ENCODE results near the gene MRPL44. TPM values are rescaled to one million over a fixed set of nuclear protein-coding genes. Genes with fewer than 3 reads are reported as not detected.

The MRPL44 gene
- total and polyA plus RNA-seq, 2 experiments from 2014 or later: 24.1 to 34.9 TPM

DNA sequence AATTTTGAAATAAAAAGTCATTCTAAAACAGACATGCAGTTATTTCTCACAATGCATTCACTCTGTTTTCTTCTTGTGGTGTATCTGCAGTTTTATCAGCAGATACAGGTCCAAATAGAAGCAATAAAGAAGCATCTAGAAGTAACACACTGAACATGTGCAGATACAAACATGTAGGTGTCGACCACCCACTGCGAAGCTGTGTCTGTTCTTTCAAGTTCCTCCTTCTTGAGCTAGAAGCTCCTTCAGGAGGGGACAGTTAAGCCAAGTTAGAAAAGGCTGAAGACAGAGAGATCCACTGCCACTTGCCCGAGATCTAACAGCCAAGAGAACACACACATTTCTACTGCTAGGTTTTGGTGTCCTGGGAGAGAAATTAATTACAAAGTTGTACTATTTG lies 42.2 kb upstream of the MRPL44 start:
- Histone ChIP-seq H3K27ac (no peak overlapping the region), H3K36me3 (ENCODE audit: low read depth) (peaks cover 23% of the 10 kb centered on the region), H3K9me3 (ENCODE audit: low read depth) (no peaks in the 10 kb centered on the region), H3F3A (ENCODE audit: insufficient read depth) (no peaks in the 10 kb centered on the region), H3K79me2 (ENCODE audit: insufficient read depth) (peaks cover 93% of the 10 kb centered on the region), H3K27me3 (replicated peaks; ENCODE audit: insufficient read depth) (no peaks in the 10 kb centered on the region), H4K20me1 (ENCODE audit: insufficient read depth) (no peaks in the 10 kb centered on the region; the same call in 1 of the 2 replicates), H3K4me2 (ENCODE audit: unreplicated experiment) (no peak overlapping the region), H3K9ac (no peak overlapping the region), H3K4me3 (no peak overlapping the region), H2AFZ (no peak overlapping the region), H3K4me1 (ENCODE audit: insufficient read depth) (no peaks in the 10 kb centered on the region), H3K9me2 (ENCODE audit: insufficient read depth) (no peaks in the 10 kb centered on the region)
- no peak for DNase-seq
- in situ Hi-C loops (cut with MboI): no loop called here
- no peak for TF ChIP-seq EZH2 (IDR thresholded peaks at IDR 0.05; ENCODE audit: insufficient read depth, poor library complexity, severe bottlenecking)
- no peak for TF ChIP-seq EZH2phosphoT487 (IDR thresholded peaks at IDR 0.05; ENCODE audit: insufficient read depth, low read depth)
- 85 to 91% methylated on average over 3 of the region's 3 CpGs for WGBS, 2 experiments (ENCODE audit: low coverage in 1 of 2, low lambda C conversion rate in 2 of 2, missing lambda C conversion rate in 2 of 2)

DNA sequence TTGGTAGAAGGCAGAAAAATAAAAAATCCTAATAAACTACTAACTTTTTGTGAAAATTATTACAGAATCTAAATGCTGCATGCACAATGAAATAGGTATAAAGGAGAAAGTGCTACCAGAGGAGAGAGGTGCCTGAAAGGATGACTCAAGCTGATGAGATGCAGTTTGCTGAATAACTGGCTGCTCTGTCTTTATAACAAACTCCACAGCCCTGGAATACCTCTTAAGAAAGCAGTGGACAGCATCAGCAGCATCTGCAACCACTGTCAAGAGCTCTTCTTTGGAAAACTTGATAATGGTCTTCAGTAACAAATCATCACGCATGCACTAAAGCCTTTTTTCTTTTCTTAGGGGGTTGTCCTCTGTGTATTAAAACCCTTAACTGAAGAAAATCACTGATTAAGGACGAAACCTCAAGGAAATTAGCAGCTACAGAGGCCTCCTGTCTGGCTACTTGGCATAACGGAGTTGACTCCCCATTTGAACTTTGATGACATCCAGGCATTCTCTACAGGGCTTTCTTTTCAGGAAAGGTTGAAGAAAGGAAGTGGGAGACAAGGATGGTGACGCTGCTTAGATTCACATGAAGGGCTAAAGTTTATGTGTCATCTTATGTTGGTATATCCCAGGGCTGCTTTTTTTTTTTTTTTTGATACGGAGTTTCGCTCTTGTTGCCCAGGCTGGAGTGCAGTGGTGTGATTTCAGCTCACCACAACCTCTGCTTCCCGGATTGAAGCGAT lies 40.9 kb upstream of the MRPL44 start:
- Histone ChIP-seq H3K36me3 (ENCODE audit: low read depth) (peaks cover 19% of the 10 kb centered on the region), H3K4me1 (ENCODE audit: insufficient read depth) (no peaks in the 10 kb centered on the region), H3K4me3 (no peak overlapping the region), H3K9me2 (ENCODE audit: insufficient read depth) (no peaks in the 10 kb centered on the region), H3K27me3 (replicated peaks; ENCODE audit: insufficient read depth) (no peaks in the 10 kb centered on the region), H3K9me3 (ENCODE audit: low read depth) (no peaks in the 10 kb centered on the region), H4K20me1 (ENCODE audit: insufficient read depth) (peaks cover 3% of the 10 kb centered on the region; the same call in 1 of the 2 replicates), H2AFZ (no peak overlapping the region), H3K4me2 (ENCODE audit: unreplicated experiment) (no peak overlapping the region), H3K79me2 (ENCODE audit: insufficient read depth) (peaks cover 94% of the 10 kb centered on the region), H3K9ac (no peak overlapping the region), H3F3A (ENCODE audit: insufficient read depth) (no peaks in the 10 kb centered on the region), H3K27ac (no peak overlapping the region)
- 90 to 95% methylated on average over 8 of the region's 8 CpGs for WGBS, 2 experiments (ENCODE audit: low coverage in 1 of 2, low lambda C conversion rate in 2 of 2, missing lambda C conversion rate in 2 of 2)
- in situ Hi-C loops (cut with MboI): no loop called here
- TF ChIP-seq EZH2phosphoT487 (IDR thresholded peaks at IDR 0.05; ENCODE audit: insufficient read depth, low read depth) (no peak), EZH2 (IDR thresholded peaks at IDR 0.05; ENCODE audit: insufficient read depth, poor library complexity, severe bottlenecking) (no peak)
- DNase-seq: peak; percentile 19

GRCh38 chr2:223918671-223919134 lies 38.6 kb upstream of the MRPL44 start:
- Histone ChIP-seq H3K27me3 (replicated peaks; ENCODE audit: insufficient read depth) (no peaks in the 10 kb centered on the region), H3K9me2 (ENCODE audit: insufficient read depth) (no peaks in the 10 kb centered on the region), H4K20me1 (ENCODE audit: insufficient read depth) (peaks cover 3% of the 10 kb centered on the region; the same call in 1 of the 2 replicates), H3K4me2 (ENCODE audit: unreplicated experiment) (no peak overlapping the region), H3K79me2 (ENCODE audit: insufficient read depth) (peaks cover 95% of the 10 kb centered on the region), H3K9ac (no peak overlapping the region), H3K36me3 (ENCODE audit: low read depth) (peaks cover 13% of the 10 kb centered on the region), H3K4me3 (no peak overlapping the region), H2AFZ (no peak overlapping the region), H3K4me1 (ENCODE audit: insufficient read depth) (peaks cover 1% of the 10 kb centered on the region), H3K27ac (no peak overlapping the region), H3K9me3 (ENCODE audit: low read depth) (no peaks in the 10 kb centered on the region), H3F3A (ENCODE audit: insufficient read depth) (no peaks in the 10 kb centered on the region)
- TF ChIP-seq EZH2phosphoT487 (IDR thresholded peaks at IDR 0.05; ENCODE audit: insufficient read depth, low read depth) (no peak), EZH2 (IDR thresholded peaks at IDR 0.05; ENCODE audit: insufficient read depth, poor library complexity, severe bottlenecking) (no peak)
- DNase-seq: no peak
- in situ Hi-C loops (cut with MboI): no loop called here
- 98 to 99% methylated on average over 11 of the region's 11 CpGs for WGBS, 2 experiments (ENCODE audit: low coverage in 1 of 2, low lambda C conversion rate in 2 of 2, missing lambda C conversion rate in 2 of 2)

DNA sequence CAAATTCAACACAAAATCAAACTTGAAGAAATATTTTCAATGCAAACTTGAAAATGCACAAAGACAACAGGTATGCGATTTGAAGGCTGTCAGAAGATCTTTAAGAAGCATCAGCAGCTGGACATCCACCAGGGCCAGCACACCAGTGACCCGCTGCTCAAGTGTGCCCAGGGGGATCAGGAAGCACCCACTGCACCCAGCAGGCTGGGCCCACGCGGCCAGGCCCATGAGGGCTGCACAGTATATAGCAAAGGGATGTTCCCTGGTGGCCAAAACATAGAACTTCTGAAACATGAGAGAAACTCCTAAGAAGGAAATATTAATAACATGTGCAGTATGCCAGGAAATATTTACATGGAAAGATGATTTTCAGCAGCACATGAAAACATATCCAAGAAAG lies 37.2 kb upstream of the MRPL44 start:
- no peak for TF ChIP-seq EZH2 (IDR thresholded peaks at IDR 0.05; ENCODE audit: insufficient read depth, poor library complexity, severe bottlenecking)
- no peak for TF ChIP-seq EZH2phosphoT487 (IDR thresholded peaks at IDR 0.05; ENCODE audit: insufficient read depth, low read depth)
- Histone ChIP-seq H3K79me2 (ENCODE audit: insufficient read depth) (peaks cover 95% of the 10 kb centered on the region), H3K4me1 (ENCODE audit: insufficient read depth) (peaks cover 15% of the 10 kb centered on the region), H3K36me3 (ENCODE audit: low read depth) (peaks cover 13% of the 10 kb centered on the region), H4K20me1 (ENCODE audit: insufficient read depth) (peaks cover 3% of the 10 kb centered on the region; the same call in 1 of the 2 replicates), H3K4me2 (ENCODE audit: unreplicated experiment) (no peak overlapping the region), H3K27me3 (replicated peaks; ENCODE audit: insufficient read depth) (no peaks in the 10 kb centered on the region), H3K4me3 (no peak overlapping the region), H3K9me3 (ENCODE audit: low read depth) (no peaks in the 10 kb centered on the region), H3K27ac (no peak overlapping the region), H3K9me2 (ENCODE audit: insufficient read depth) (no peaks in the 10 kb centered on the region), H3K9ac (no peak overlapping the region), H2AFZ (no peak overlapping the region), H3F3A (ENCODE audit: insufficient read depth) (no peaks in the 10 kb centered on the region; the same call in 1 of the 2 replicates)
- WGBS, 2 experiments (ENCODE audit: low coverage in 1 of 2, low lambda C conversion rate in 2 of 2, missing lambda C conversion rate in 2 of 2): 94 to 100% methylated on average over 4 of the region's 4 CpGs
- DNase-seq: no peak
- in situ Hi-C loops (cut with MboI): no loop called here
